Body of pancreas (tissue), 4 donors: ENCODE results near the gene CAMTA1. TPM values are rescaled to one million over a fixed set of nuclear protein-coding genes. Genes with fewer than 3 reads are reported as not detected.

Experiments used
- ATAC-seq: fragments of 150-250 bp; one replicate; pipeline ENCODE4 v1.9.1; 2016
- DNase-seq, 4 donors: peaks; one replicate each; pipeline ENCODE4 v3.0.0-alpha.2; 2019
- H3K27ac ChIP-seq, 4 donors: fragments of 200-600 bp; sonication (generic); 1 replicate in 3 of 4; 2 replicates in 1 of 4; pipeline versions ENCODE4 v1.5.1 to v1.6.1; 2016 to 2019; ENCODE audit warnings: mild to moderate bottlenecking in 1 of 4, mixed read lengths in 1 of 4, moderate library complexity in 1 of 4
- H3K27me3 ChIP-seq, 2 donors: fragments of 200-600 bp; sonication (generic); one replicate each; pipeline ENCODE4 v1.6.0; 2016; ENCODE audit warnings: mild to moderate bottlenecking in 1 of 2
- H3K36me3 ChIP-seq, 2 donors: fragments of 200-600 bp; sonication (generic); replicated peaks in 1 of 2; 2 replicates each; pipeline ENCODE4 v1.5.1; 2016; ENCODE audit warnings: low read depth in 2 of 2; ENCODE audit not compliant: insufficient read depth in 1 of 2
- H3K4me1 ChIP-seq: fragments of 200-600 bp; sonication (generic); one replicate; pipeline ENCODE4 v1.6.0; 2016
- H3K4me3 ChIP-seq, 2 donors: fragments of 200-600 bp; sonication (generic); 1 replicate in 1 of 2; 2 replicates in 1 of 2; pipeline ENCODE4 v1.5.1; 2016 to 2019
- H3K9me3 ChIP-seq, 3 donors: fragments of 200-600 bp; sonication (generic); 1 replicate in 2 of 3; 2 replicates in 1 of 3; pipeline ENCODE4 v1.5.1; 2016
- POLR2A ChIP-seq, 3 donors: fragments of 450-650 bp; IDR thresholded peaks; one replicate each; pipeline ENCODE4 v1.6.1; 2016; ENCODE audit warnings: antibody characterized with exemption in 3 of 3, mild to moderate bottlenecking in 2 of 3
- WGBS, 2 donors: methylation state at CpG; one replicate each; pipeline ENCODE4 v1.1.5; 2017; 5-methylcytosine and 5-hydroxymethylcytosine counted together
- intact Hi-C: fragments of 100-400 bp; cut with DNase I; formaldehyde crosslinking; loops from one replicate; pipeline ENCODE4 v1.15.1; 2023
- total RNA-seq, 2 donors: library from RNA; depleted of rRNA; stranded (reverse); fragments of >200 nt; gene quantifications; one replicate each; pipeline ENCODE4 v1.1.0, GENCODE V29; 2016
- TF ChIP-seq, protein P1 (sequence below), 7 experiments: fragments of 450-650 bp in 4 of 7; fragments of 200-600 bp in 3 of 7; sonication (generic) in 3 of 7; IDR thresholded peaks; one replicate each; pipeline ENCODE4 v1.5.1; 2016 to 2019; ENCODE audit warnings: antibody characterized with exemption in 7 of 7

Gene CAMTA1
- total RNA-seq, 2 donors from 2014 or later: 36.3 to 59.7 TPM

DNA sequence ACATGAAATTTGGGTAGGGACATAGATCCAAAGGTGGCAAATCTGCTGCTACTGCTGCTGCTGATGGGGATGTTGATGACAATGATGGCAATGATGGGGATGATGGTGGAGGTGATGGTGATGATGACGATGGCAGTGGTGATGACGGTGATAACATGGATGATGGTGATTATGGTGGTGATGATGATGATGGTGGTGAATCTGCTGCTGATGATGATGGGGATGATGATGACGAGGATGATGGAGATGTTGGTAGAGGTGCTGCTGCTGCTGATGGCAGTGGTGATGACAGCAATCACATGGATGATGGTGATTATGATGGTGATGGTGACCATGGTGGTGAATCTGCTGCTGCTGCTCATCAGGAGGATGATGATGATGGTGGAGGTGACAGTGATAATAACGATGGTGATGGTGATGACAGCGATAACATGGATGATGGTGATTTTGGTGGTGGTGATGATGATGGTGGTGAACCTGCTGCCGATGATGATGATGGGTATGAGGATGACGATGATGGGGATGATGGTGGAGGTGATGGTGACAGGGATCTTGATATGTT, 644.9 kb downstream of the CAMTA1 start:
- WGBS, 2 donors: 74 to 82% methylated on average over 6 to 7 of the region's 7 CpGs
- intact Hi-C loops: no loop called here
- Histone ChIP-seq H3K36me3 (no peaks in the 10 kb centered on the region), H3K27ac (no peak overlapping the region), H3K9me3 (peaks cover 0 to 7% (median 0%) of the 10 kb centered on the region in 3 donors), H3K27me3 (no peaks in the 10 kb centered on the region), H3K4me3 (no peak overlapping the region), H3K4me1 (peaks cover 7% of the 10 kb centered on the region)
- no peak for ATAC-seq
- no peak for DNase-seq
- TF ChIP-seq POLR2A (IDR thresholded peaks at IDR 0.05): no peak
- TF ChIP-seq, protein P1, sequence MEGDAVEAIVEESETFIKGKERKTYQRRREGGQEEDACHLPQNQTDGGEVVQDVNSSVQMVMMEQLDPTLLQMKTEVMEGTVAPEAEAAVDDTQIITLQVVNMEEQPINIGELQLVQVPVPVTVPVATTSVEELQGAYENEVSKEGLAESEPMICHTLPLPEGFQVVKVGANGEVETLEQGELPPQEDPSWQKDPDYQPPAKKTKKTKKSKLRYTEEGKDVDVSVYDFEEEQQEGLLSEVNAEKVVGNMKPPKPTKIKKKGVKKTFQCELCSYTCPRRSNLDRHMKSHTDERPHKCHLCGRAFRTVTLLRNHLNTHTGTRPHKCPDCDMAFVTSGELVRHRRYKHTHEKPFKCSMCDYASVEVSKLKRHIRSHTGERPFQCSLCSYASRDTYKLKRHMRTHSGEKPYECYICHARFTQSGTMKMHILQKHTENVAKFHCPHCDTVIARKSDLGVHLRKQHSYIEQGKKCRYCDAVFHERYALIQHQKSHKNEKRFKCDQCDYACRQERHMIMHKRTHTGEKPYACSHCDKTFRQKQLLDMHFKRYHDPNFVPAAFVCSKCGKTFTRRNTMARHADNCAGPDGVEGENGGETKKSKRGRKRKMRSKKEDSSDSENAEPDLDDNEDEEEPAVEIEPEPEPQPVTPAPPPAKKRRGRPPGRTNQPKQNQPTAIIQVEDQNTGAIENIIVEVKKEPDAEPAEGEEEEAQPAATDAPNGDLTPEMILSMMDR (IDR thresholded peaks at IDR 0.05): no peak

DNA sequence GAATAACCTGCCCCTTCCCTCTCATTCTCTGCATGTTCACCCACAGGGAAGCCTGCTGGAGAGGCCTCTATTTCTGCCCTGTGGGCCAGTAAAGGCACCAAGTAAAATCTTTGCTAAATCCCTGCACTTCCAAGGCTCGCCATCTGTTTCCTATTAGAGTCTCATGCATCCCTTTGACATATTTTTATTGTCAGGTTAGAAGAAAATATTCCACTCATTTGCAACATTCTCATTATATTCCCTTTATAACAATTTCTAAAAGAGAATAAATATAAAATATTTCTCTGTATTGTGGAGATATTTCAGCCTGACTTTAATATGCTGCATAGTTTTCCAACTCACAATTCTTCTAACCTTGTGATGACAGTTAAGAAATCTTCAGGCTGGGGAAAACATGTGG, 645.4 kb downstream of the CAMTA1 start:
- Histone ChIP-seq H3K27ac (no peak overlapping the region), H3K27me3 (no peaks in the 10 kb centered on the region)
- no peak for TF ChIP-seq POLR2A (IDR thresholded peaks at IDR 0.05)
- TF ChIP-seq, protein P1 (IDR thresholded peaks at IDR 0.05): no peak

DNA sequence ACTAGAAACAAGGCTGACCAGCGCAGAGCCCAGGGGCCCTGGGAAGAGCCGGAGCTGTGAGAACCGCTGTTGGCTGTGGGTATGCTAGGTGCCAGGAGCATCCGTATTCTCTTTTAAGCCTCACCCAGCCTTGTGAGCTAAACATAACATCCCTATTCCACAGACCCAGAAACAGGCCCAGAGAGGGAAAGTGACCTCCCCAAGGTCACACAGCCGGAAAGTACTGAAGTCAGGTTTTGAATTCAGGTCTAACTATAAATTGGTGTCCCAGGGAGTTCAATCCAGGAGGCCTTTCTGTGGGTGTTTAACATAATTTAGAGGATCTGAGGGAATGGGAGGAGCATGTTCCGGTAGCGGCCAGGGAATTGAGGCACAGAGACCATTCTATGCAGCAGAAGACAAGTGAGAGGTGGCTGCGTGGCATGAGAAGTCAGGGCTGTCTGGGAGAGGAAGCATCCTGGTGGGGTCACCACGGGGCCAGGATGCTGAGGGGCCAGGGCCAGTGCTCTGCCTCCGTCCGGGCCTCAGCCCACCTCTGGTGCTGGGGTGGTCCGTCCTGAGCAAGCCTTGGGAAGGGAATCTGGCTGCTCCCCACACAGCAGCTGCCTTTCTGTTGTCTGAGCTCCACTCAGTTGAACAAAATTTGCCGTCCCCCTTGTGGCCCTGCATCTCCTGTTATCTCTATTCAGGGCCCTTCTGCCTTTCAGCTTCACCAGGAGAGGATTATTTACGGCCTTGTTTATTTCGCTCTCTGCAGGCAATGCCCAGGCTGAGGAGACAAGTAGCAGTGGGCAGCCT, 647.0 kb downstream of the CAMTA1 start:
- H3K4me3 ChIP-seq: no peak overlapping the region
- intact Hi-C loops: no loop called here
- no peak for DNase-seq
- WGBS, 2 donors: 81 to 87% methylated on average over 11 to 15 of the region's 15 CpGs
- H3K36me3 ChIP-seq: no peaks in the 10 kb centered on the region
- TF ChIP-seq POLR2A (IDR thresholded peaks at IDR 0.05): no peak
- TF ChIP-seq, protein P1 (IDR thresholded peaks at IDR 0.05): no peak
- H3K4me1 ChIP-seq: no peaks in the 10 kb centered on the region
- ATAC-seq: no peak
- no peaks in the 10 kb centered on the region for H3K27me3 ChIP-seq
- H3K27ac ChIP-seq: no peak overlapping the region
- H3K9me3 ChIP-seq: peaks cover 0 to 7% (median 0%) of the 10 kb centered on the region in 3 donors

More for the DNA sequence above, 645.4 kb downstream of the CAMTA1 start:
- Histone ChIP-seq H3K4me1 (peaks cover 3% of the 10 kb centered on the region), H3K9me3 (peaks cover 0 to 7% (median 0%) of the 10 kb centered on the region in 3 donors), H3K4me3 (no peak overlapping the region), H3K36me3 (no peaks in the 10 kb centered on the region)
- intact Hi-C loops: no loop called here
- DNase-seq (no peak), ATAC-seq (no peak)
- WGBS, 2 donors: 78 to 85% methylated on average over 1 of the region's 1 CpG

DNA sequence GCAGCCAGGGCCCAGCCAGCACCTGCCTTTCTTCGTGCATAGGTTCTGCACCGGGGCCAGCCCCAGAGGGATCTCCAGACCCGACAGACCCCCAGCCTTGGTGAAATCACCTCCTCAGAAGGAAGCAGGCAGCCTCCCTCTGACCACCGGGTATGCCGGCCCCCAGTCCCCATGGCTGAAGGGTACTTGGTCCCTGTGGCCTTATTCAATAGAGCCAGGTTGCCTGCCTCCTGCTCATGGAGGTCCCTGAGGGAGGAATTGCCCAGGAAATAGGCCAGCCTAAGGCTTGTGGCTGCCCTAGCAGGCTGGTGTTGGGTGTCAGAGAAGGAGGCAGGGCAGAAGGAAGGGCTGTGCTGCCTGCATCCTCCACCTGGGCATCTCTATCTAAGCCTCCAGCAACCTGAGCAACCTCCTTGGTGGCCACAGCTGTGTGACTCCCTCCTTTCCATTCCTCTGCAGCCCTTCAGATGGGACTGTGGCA, 647.7 kb downstream of the CAMTA1 start:
- intact Hi-C loops: no loop called here
- WGBS, 2 donors: 82 to 91% methylated on average over 5 of the region's 5 CpGs
- TF ChIP-seq, protein P1 (IDR thresholded peaks at IDR 0.05): no peak
- no peak for TF ChIP-seq POLR2A (IDR thresholded peaks at IDR 0.05)

More for the DNA sequence above, 647.7 kb downstream of the CAMTA1 start:
- DNase-seq: no peak
- Histone ChIP-seq H3K9me3 (peaks cover 0 to 7% (median 0%) of the 10 kb centered on the region in 3 donors), H3K4me3 (no peak overlapping the region), H3K36me3 (no peaks in the 10 kb centered on the region), H3K4me1 (no peaks in the 10 kb centered on the region), H3K27ac (no peak overlapping the region), H3K27me3 (no peaks in the 10 kb centered on the region)
- ATAC-seq: no peak
